GM23338 (cell line): ENCODE measurements around the gene SLC22A25. TPM values are rescaled to one million over a fixed set of nuclear protein-coding genes. Genes with fewer than 3 reads are reported as not detected.

Source experiments
- ATAC-seq: fragments of 200-7000 bp; cut with Tn5 transposase; 3 replicates; pipeline ENCODE4 v1.9.1; 2020
- DNase-seq: peaks from one replicate; pipeline ENCODE4 v3.0.0-alpha.2; 2015; ENCODE audit warnings: low spot score
- H2AFZ ChIP-seq: fragments of 200-600 bp; sonication (generic); 2 replicates; pipeline ENCODE4 v1.8.0; 2016; ENCODE audit warnings: antibody characterized with exemption, mild to moderate bottlenecking, moderate library complexity
- H3F3A ChIP-seq: fragments of 200-600 bp; sonication (generic); replicated peaks from 2 replicates; pipeline ENCODE4 v1.8.0; 2017; ENCODE audit warnings: antibody characterized with exemption, mixed run types, low read depth
- H3K27ac ChIP-seq: fragments of 200-600 bp; sonication (generic); 2 replicates; pipeline ENCODE4 v1.6.1; 2016; ENCODE audit warnings: low read depth
- H3K27me3 ChIP-seq: fragments of 200-600 bp; sonication (generic); 2 replicates; pipeline ENCODE4 v1.8.0; 2016; ENCODE audit warnings: mild to moderate bottlenecking, mixed run types, moderate library complexity; ENCODE audit not compliant: insufficient read depth
- H3K36me3 ChIP-seq: fragments of 200-600 bp; sonication (generic); 2 replicates; pipeline ENCODE4 v1.8.0; 2016; ENCODE audit warnings: mild to moderate bottlenecking; ENCODE audit not compliant: insufficient read depth
- H3K4me1 ChIP-seq: fragments of 200-600 bp; sonication (generic); 2 replicates; pipeline ENCODE4 v1.8.0; 2016; ENCODE audit warnings: mild to moderate bottlenecking, moderate library complexity; ENCODE audit not compliant: insufficient read depth
- H3K4me2 ChIP-seq: fragments of 200-600 bp; sonication (generic); 2 replicates; pipeline ENCODE4 v1.7.1; 2017; ENCODE audit warnings: mixed run types
- H3K4me3 ChIP-seq: fragments of 200-600 bp; sonication (generic); 2 replicates; pipeline ENCODE4 v1.6.1; 2016; ENCODE audit warnings: mixed run types
- H3K79me2 ChIP-seq: fragments of 200-600 bp; sonication (generic); replicated peaks from 2 replicates; pipeline ENCODE4 v1.8.0; 2017; ENCODE audit warnings: mild to moderate bottlenecking; ENCODE audit not compliant: insufficient read depth
- H3K9me2 ChIP-seq: fragments of 200-600 bp; sonication (generic); 2 replicates; pipeline ENCODE4 v1.8.0; 2017; ENCODE audit not compliant: insufficient read depth
- H4K20me1 ChIP-seq: fragments of 200-600 bp; sonication (generic); replicated peaks from 2 replicates; pipeline ENCODE4 v1.8.0; 2017; ENCODE audit warnings: mild to moderate bottlenecking; ENCODE audit not compliant: insufficient read depth
- H3K27ac Mint-ChIP-seq: 2 replicates; pipeline ENCODE4 v1.8.0; 2020; ENCODE audit warnings: inconsistent platforms, mild to moderate bottlenecking, moderate library complexity, mixed read lengths
- H3K27me3 Mint-ChIP-seq: 3 replicates; pipeline ENCODE4 v1.8.0; 2022; ENCODE audit warnings: low read depth, mild to moderate bottlenecking, moderate library complexity, mixed read lengths, inconsistent platforms; ENCODE audit not compliant: insufficient read depth, poor library complexity
- H3K36me3 Mint-ChIP-seq: 3 replicates; pipeline ENCODE4 v1.8.0; 2021; ENCODE audit warnings: low read depth, mild to moderate bottlenecking, inconsistent platforms, moderate library complexity, mixed read lengths
- H3K4me1 Mint-ChIP-seq: 3 replicates; pipeline ENCODE4 v1.8.0; 2020; ENCODE audit warnings: mild to moderate bottlenecking, inconsistent platforms, mixed read lengths
- H3K4me3 Mint-ChIP-seq: 3 replicates; pipeline ENCODE4 v1.8.0; 2021; ENCODE audit warnings: moderate library complexity, mild to moderate bottlenecking, inconsistent platforms, mixed read lengths
- H3K9me3 Mint-ChIP-seq: 3 replicates; pipeline ENCODE4 v1.8.0; 2020; ENCODE audit warnings: moderate library complexity, mild to moderate bottlenecking, inconsistent platforms, mixed read lengths
- CREB1 ChIP-seq: fragments of 250-450 bp; sonication (Bioruptor Pico); IDR thresholded peaks from 2 replicates; pipeline ENCODE4 v1.5.0; 2020; ENCODE audit warnings: low read depth, mild to moderate bottlenecking, moderate library complexity
- CTCF ChIP-seq, 2 experiments: fragments of 200-600 bp in 1 of 2; sonication (generic) in 1 of 2; conservative IDR thresholded peaks; 2 replicates each; pipeline versions ENCODE4 v1.5.1 to v1.6.1; 2016 to 2017; ENCODE audit warnings: antibody characterized with exemption in 2 of 2, low read depth in 2 of 2, mild to moderate bottlenecking in 2 of 2, moderate library complexity in 1 of 2
- ETS1 ChIP-seq: IDR thresholded peaks from 2 replicates; pipeline ENCODE4 v1.6.1; 2016; ENCODE audit warnings: antibody characterized with exemption
- EZH2 ChIP-seq: fragments of 200-600 bp; sonication (generic); IDR thresholded peaks from one replicate; pipeline ENCODE4 v1.8.0; 2017; ENCODE audit warnings: antibody characterized with exemption, mild to moderate bottlenecking, low read depth; ENCODE audit not compliant: unreplicated experiment
- EZH2phosphoT487 ChIP-seq: fragments of 200-600 bp; sonication (generic); IDR thresholded peaks from one replicate; pipeline ENCODE4 v1.8.1; 2018; ENCODE audit warnings: antibody characterized with exemption; ENCODE audit not compliant: unreplicated experiment
- JUNB ChIP-seq: IDR thresholded peaks from one replicate; pipeline ENCODE4 v1.6.1; 2016; ENCODE audit warnings: antibody characterized with exemption; ENCODE audit not compliant: unreplicated experiment
- NANOG ChIP-seq: IDR thresholded peaks from 2 replicates; pipeline ENCODE4 v1.6.1; 2016; ENCODE audit warnings: antibody characterized with exemption, borderline replicate concordance
- POLR2AphosphoS5 ChIP-seq: IDR thresholded peaks from 2 replicates; pipeline ENCODE4 v1.6.1; 2016; ENCODE audit warnings: antibody characterized with exemption, low read depth
- REST ChIP-seq: IDR thresholded peaks from one replicate; pipeline ENCODE4 v1.6.1; 2018; ENCODE audit warnings: antibody characterized with exemption; ENCODE audit not compliant: unreplicated experiment
- STAT1 ChIP-seq: IDR thresholded peaks from one replicate; pipeline ENCODE4 v1.6.1; 2016; ENCODE audit warnings: antibody characterized with exemption; ENCODE audit not compliant: unreplicated experiment
- ZNF114 ChIP-seq: fragments of 250-450 bp; sonication (Bioruptor Pico); IDR thresholded peaks from 2 replicates; pipeline ENCODE4 v1.5.0; 2020; ENCODE audit warnings: mild to moderate bottlenecking, moderate library complexity
- ZNF331 ChIP-seq: fragments of 250-450 bp; sonication (Bioruptor Pico); IDR thresholded peaks from 2 replicates; pipeline ENCODE4 v1.5.0; 2020; ENCODE audit warnings: low read depth, mild to moderate bottlenecking, moderate library complexity
- ZNF462 ChIP-seq: fragments of 250-450 bp; sonication (Bioruptor Pico); IDR thresholded peaks from 2 replicates; pipeline ENCODE4 v1.5.0; 2020; ENCODE audit warnings: mild to moderate bottlenecking, moderate library complexity
- polyA plus RNA-seq: library from polyadenylated mRNA; unstranded; fragments of >200 nt; fragmentation: Nextera tagmentation; extraction: Ambion mirVana; gene quantifications from 2 replicates; pipeline ENCODE4 v1.2.1, GENCODE V29; 2016
- total RNA-seq: library from RNA; depleted of rRNA; stranded (reverse); fragments of >200 nt; shearing (Covaris generic); gene quantifications from 2 replicates; pipeline ENCODE4 v1.2.3, GENCODE V29; 2014

The SLC22A25 gene
- total and polyA plus RNA-seq, 2 experiments from 2014 or later = not detected

- Mint-ChIP-seq H3K4me1 (no peaks in the 10 kb centered on the region), H3K36me3 (no peaks in the 10 kb centered on the region), H3K27ac (no peak overlapping the region), H3K4me3 (no peak overlapping the region), H3K9me3 (peaks cover 6% of the 10 kb centered on the region), H3K27me3 (no peaks in the 10 kb centered on the region)
- Histone ChIP-seq H3F3A (no peaks in the 10 kb centered on the region), H3K27ac (no peak overlapping the region), H3K4me2 (no peak overlapping the region), H4K20me1 (no peaks in the 10 kb centered on the region), H3K4me1 (no peaks in the 10 kb centered on the region), H3K27me3 (no peaks in the 10 kb centered on the region), H2AFZ (no peak overlapping the region; the same call in 1 of the 2 replicates), H3K4me3 (no peak overlapping the region), H3K79me2 (no peaks in the 10 kb centered on the region), H3K9me2 (peaks cover 4% of the 10 kb centered on the region; the same call in 1 of the 2 replicates), H3K36me3 (no peaks in the 10 kb centered on the region; the same call in 1 of the 2 replicates)
- ATAC-seq = no peak
- DNase-seq = no peak
- no peak for TF ChIP-seq ZNF331
- no peak for TF ChIP-seq ZNF462 (CRISPR knock-in tag)
- TF ChIP-seq ETS1 = no peak
- no peak for TF ChIP-seq ZNF114 (CRISPR knock-in tag)
- no peak for TF ChIP-seq POLR2AphosphoS5
- no peak for TF ChIP-seq REST
- no peak for TF ChIP-seq JUNB
- no peak for TF ChIP-seq CTCF (conservative IDR thresholded peaks at IDR 0.05; ENCODE audit: low read depth in 2 of 2)
- no peak for TF ChIP-seq CREB1
- TF ChIP-seq NANOG = no peak
- TF ChIP-seq EZH2 = no peak
- no peak for TF ChIP-seq STAT1
- no peak for TF ChIP-seq EZH2phosphoT487
Observed at GRCh38 chr11:63289658-63290057, 46.3 kb upstream of the SLC22A25 start.
